RPMI7951 (cell line): ENCODE results near the gene PMM2. TPM values are rescaled to one million over a fixed set of nuclear protein-coding genes. Genes with fewer than 3 reads are reported as not detected.
A peak's percentile ranks its signal among the peaks of the same experiment; 100 is the strongest.

Experiments
- DNase-seq: peaks from one replicate; pipeline ENCODE4 v3.0.0-alpha.2; 2012; ENCODE audit warnings: low read depth
- total RNA-seq: library from RNA; depleted of rRNA; stranded (reverse); fragments of >200 nt; shearing (Covaris generic); gene quantifications from 2 replicates; pipeline ENCODE4 v1.2.3, GENCODE V29; 2014; rRNA removed

The PMM2 gene
- total RNA-seq, 1 experiment from 2014 or later, result 30.3 TPM

- no peak for DNase-seq
Observed at GRCh38 chr16:8887431-8887765, 89.8 kb downstream of the PMM2 start.

DNA sequence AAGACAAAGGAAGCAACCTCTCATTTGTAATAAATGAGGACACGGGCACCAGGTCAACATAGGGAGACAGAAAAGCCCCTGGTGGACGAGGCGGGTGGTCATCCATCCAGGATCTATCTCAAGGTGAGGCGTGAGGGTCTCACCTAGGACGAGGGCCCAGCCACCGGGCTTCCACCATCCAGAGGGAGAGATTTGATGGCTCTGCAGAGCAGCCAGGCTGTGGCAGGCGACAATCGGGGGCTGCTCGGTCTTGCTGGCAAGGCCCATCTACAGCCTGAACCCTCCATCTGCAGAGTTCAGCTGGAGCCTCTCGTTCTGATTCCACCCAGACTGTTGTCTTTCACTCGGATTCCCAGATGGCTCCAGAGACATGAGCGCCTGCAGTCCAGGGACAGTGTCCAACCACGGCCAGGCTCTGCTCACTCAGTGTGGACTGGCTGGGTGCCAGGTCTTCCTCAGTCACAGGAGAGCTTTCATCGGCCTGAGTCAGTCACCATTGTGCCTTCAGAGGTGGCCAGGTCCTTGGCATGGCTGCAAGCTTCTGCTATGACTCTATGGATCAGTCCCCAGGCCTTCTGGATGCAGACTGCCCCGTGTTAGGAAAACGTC, 90.4 kb downstream of the PMM2 start:
- DNase-seq, result peak; percentile 88

DNA sequence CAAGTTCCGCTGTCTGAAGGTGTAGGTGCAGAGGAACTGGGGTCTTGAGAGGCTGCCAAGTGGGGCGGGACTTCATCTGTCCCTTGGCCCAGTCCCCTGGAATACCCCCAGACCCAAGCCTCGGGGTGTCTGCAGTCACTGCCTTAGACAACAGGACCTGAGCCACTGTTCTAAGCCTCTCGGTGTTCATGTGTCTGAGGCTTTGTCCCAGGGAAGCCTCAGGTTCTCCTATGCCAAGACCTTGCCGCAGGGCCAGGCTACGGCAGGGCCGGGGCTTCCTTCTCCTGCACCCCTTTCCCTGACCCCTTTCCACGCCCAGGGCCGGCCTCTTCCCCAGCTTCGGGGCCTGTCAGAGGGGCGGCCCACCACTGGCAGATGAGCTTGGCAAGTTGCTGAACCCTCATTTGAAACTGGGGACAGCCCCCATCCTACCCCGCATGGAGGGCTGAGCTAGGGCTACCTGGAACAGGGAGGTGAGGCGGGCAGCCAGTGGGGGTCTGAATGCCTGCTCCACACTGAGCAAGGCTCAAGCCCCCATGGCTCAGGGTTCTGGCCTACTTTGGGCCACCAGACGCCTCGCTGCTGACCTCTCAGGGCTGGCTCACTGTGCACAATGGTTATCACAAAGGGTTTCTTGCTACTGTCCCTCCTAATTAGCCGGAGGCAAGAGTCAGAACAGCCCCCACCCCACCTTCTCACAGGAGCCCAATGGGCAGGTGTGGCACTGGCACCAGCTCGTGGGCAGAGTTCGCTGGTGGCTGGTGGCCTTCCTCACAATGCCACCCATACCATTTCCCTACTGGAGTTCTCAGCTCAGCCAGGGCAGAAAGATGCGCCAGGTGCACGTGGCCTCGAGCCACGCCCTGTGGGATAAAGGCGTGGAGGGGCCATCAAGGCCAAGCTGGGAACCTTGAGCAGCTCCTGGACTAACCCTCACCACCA, 91.6 kb downstream of the PMM2 start:
- DNase-seq, result no peak

- DNase-seq, result no peak
Observed at GRCh38 chr16:8889893-8890548, 92.4 kb downstream of the PMM2 start.

GRCh38 chr16:8890549-8890921, 92.9 kb downstream of the PMM2 start:
- no peak for DNase-seq

DNA sequence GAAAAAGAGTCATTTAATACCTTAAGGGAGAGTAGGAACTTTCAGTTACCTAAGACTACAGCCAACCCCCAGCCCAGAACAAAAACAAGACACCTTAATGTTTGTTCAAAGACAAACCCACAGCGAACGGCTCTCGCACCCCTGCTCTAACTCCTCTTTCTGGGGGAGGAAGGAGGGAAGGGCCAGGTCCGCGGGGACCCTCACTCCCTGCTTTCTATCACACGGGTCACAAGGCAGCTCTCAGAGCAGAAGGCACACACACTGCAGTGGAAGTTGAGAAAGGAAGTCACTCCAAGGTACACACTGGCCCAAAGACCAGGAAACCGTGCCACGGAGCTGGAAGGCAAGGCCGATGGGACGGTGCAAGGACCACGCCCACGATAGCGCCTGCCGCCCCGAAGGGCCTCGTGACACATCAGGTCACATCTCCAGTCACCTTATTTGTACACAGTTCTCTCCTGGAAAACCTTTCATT, 94.5 kb downstream of the PMM2 start:
- DNase-seq, result no peak

DNA sequence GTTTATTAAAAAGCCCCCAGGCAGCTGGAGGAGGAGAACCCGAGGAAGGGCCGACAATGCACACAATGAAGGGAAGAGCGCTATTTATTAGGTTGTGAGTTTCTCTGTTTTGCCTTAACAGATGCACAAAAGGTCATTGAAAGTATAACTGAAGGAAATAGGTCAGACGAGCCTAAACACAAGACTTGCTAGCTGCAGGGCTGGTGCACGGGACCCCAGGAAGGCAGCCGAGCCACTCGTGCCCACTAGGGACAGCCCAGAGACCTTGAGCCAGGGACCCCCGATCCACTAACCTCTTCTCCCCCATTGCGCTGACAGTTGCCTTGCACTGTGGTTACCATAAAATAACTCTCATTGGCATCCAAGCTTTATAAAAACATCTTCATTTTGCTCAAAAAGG, 95.8 kb downstream of the PMM2 start:
- no peak for DNase-seq

DNA sequence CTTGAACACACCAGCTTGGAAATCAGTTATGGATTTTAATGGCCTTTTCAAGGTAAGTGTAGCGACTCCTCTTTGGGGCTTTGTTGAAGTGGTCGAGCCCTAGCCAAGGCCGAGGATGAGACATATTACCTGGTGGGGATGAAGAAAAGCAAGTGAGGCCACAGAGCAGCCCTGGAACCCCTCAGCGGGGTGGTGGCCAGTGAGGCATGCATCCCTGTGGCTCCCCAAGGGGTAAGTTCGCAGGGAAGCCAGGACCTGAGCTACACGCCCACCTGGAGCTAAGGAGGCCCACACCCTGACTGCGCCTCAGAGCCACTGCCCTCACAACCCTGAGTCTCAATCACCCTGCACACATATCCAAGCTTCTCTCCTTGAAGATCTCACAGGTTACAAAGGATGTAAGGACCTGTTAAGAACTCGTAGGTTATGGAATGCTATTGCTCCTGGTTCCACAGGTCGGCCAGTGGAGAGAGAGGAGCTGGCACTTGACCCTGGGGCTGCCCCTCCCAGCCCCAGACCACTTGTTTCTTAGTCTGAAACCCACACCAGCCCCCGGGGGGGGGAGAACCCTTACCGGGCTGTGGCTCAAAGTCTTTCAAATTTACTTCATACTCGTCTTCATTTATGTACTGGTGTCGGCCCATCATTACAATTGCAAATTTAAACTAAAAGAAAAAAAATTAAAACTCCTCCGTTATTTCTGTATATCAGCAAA, 96.5 kb downstream of the PMM2 start:
- DNase-seq, result no peak

DNA sequence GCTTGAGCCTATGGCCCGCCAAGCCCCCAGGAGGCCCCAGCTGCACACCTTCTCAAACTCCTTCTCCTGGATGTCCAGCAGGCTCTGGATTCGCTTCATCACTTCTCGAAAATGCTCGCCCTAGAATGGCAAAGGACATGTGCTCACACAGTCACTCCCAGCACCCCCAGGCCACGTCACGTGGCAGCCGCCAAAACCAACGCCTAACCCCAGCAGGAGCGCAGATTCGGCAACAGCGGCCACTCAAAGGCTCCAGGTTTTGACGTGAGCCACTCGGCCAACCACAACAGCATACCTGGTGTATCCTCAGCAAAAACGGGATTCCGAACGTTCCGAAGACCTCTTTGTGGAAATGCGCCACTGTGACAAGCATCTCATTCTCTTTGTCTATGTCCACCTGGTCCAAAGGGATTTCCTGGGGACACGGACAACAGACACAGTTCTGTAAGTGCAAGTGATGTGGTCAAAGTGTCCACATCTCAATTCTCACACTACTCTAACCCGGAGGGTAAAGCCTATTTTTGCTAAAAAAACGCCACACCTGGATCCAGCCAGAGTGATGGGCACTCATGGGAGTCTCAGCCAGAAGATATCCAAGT, 97.2 kb downstream of the PMM2 start:
- DNase-seq, result no peak

DNA sequence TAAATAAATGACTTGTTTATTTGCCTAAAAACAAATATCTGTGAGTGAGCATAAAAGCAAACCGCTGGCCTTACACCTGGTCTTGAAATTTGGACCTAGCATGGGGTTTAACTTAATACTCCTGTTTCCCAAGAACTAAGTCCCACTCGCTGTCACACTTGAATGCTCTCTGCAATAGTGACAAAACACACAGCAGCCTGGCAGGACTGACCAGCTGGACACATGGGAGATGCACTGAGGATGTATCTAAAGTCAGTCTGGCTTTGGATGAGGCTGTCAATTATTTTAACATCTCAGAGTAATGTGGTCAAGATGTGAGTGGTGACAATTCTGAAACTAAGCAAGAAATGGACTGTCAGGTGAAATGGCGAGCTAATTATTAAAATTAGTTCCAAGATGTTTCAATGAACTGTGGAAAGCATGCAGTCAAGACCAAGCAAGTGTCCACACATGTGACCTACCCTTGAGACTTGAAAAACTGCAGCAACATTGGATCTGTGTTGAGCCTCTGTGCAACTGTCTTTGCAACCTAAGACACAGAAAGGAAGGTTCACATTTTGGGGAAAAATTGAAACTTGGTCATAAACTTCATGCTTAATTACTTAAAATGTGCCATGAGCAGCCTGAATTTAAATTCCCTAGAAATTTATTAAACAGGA, 101.2 kb downstream of the PMM2 start:
- no peak for DNase-seq

Other genes starting within 250 kb of the PMM2 start
- not detected in 2 replicates for gene TMEM114, start 207.3 kb upstream of the PMM2 start, total RNA-seq
- gene METTL22, start 176.1 kb upstream of the PMM2 start, total RNA-seq, result 10.6 and 14.8 TPM in 2 replicates
- 3.1 and 3.5 TPM in 2 replicates for gene ABAT, start 123.2 kb upstream of the PMM2 start, total RNA-seq
- gene TMEM186, start 200 bp upstream of the PMM2 start, total RNA-seq, result 6.5 and 8.4 TPM in 2 replicates
- gene CARHSP1, start 71.2 kb downstream of the PMM2 start, total RNA-seq, result 156 and 166 TPM in 2 replicates
- not detected in 2 replicates for gene LITAFD, start 84.5 kb downstream of the PMM2 start, total RNA-seq
- 25.1 and 46.9 TPM in 2 replicates for gene USP7, start 166.1 kb downstream of the PMM2 start, total RNA-seq